DOHH2 (cell line): Measurements from ENCODE around the gene RAET1G.

ENCODE experiments used
- H3F3A ChIP-seq: fragments of 200-600 bp; sonication (generic), shearing (Covaris generic); 2 replicates; pipeline ENCODE4 v1.6.0; 2016; ENCODE audit warnings: antibody characterized with exemption, mild to moderate bottlenecking; ENCODE audit not compliant: control insufficient read depth, insufficient read depth
- H3K27ac ChIP-seq: fragments of 200-600 bp; sonication (generic); 2 replicates; pipeline ENCODE4 v1.5.1; 2014; ENCODE audit warnings: low read depth, mild to moderate bottlenecking, low read length, moderate library complexity
- H3K27me3 ChIP-seq: fragments of 200-600 bp; sonication (generic); 2 replicates; pipeline ENCODE4 v1.6.1; 2014; ENCODE audit warnings: mild to moderate bottlenecking, low read length, mixed read lengths; ENCODE audit not compliant: control insufficient read depth
- H3K36me3 ChIP-seq: fragments of 200-600 bp; sonication (generic); 2 replicates; pipeline ENCODE4 v1.6.1; 2014; ENCODE audit warnings: mild to moderate bottlenecking, low read length, moderate library complexity, mixed read lengths; ENCODE audit not compliant: control insufficient read depth
- H3K4me1 ChIP-seq: fragments of 200-600 bp; sonication (generic); 2 replicates; pipeline ENCODE4 v1.6.1; 2014; ENCODE audit warnings: mild to moderate bottlenecking, low read length, mixed read lengths; ENCODE audit not compliant: control insufficient read depth
- H3K4me2 ChIP-seq: fragments of 200-600 bp; sonication (generic); 2 replicates; pipeline ENCODE4 v1.6.0; 2014; ENCODE audit warnings: mild to moderate bottlenecking, low read length, moderate library complexity
- H3K4me3 ChIP-seq: fragments of 200-600 bp; sonication (generic); 2 replicates; pipeline ENCODE4 v1.5.1; 2014; ENCODE audit warnings: mild to moderate bottlenecking, low read length, mixed read lengths
- H3K79me2 ChIP-seq: fragments of 200-600 bp; sonication (generic); 2 replicates; pipeline ENCODE4 v1.6.1; 2014; ENCODE audit warnings: mild to moderate bottlenecking, low read length, mixed read lengths; ENCODE audit not compliant: control insufficient read depth
- H3K9me2 ChIP-seq: fragments of 200-600 bp; sonication (generic); replicated peaks from 2 replicates; pipeline ENCODE4 v1.6.1; 2014; ENCODE audit warnings: mild to moderate bottlenecking, low read length, mixed read lengths; ENCODE audit not compliant: control insufficient read depth
- H3K9me3 ChIP-seq: fragments of 200-600 bp; sonication (generic); 2 replicates; pipeline ENCODE4 v1.6.1; 2014; ENCODE audit warnings: antibody characterized with exemption, low read length, mixed read lengths; ENCODE audit not compliant: control insufficient read depth, insufficient read depth
- H4K20me1 ChIP-seq: fragments of 200-600 bp; sonication (generic); 2 replicates; pipeline ENCODE4 v1.6.0; 2014; ENCODE audit warnings: low read depth, mild to moderate bottlenecking, antibody characterized with exemption, low read length, moderate library complexity; ENCODE audit not compliant: control insufficient read depth, insufficient read depth
- EZH2phosphoT487 ChIP-seq: fragments of 200-600 bp; sonication (generic); IDR thresholded peaks from 2 replicates; pipeline ENCODE4 v1.6.1; 2017; ENCODE audit warnings: borderline replicate concordance, mild to moderate bottlenecking, antibody characterized with exemption, low read length, moderate library complexity, mixed read lengths
- TF ChIP-seq, protein P1 (sequence below): fragments of 200-600 bp; sonication (generic); IDR thresholded peaks from one replicate; pipeline ENCODE4 v1.5.1; 2014; ENCODE audit warnings: antibody characterized with exemption, mild to moderate bottlenecking, low read depth, low read length; ENCODE audit not compliant: poor library complexity, severe bottlenecking

Gene RAET1G

DNA sequence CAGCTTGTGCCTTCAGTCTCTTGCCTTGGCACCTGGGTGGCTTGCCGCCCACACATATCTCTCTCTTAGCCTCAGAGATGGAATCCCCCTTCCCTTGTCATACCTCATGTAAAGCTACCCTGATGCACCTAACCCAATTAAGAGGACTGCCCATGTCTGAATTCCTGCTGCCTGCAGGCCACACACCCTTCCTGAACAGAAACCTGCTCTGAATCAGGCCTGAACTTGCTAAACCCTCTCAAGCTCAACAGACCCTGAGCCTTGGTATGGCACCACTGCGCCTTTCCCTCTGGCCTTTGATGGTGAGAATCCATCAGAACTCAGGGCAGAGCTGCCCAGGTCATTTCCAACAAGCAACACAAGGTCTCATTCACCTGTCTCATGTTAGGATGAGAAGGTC lies 5.2 kb downstream of the RAET1G start:
- H3K27me3 ChIP-seq: peaks cover 37% of the 10 kb centered on the region

GRCh38 chr6:149915970-149916865 lies 6.7 kb downstream of the RAET1G start:
- no peak overlapping the region for H3K4me2 ChIP-seq
- H4K20me1 ChIP-seq: no peaks in the 10 kb centered on the region
- H3K9me2 ChIP-seq: no peaks in the 10 kb centered on the region
- no peak for TF ChIP-seq EZH2phosphoT487
- TF ChIP-seq, protein P1, sequence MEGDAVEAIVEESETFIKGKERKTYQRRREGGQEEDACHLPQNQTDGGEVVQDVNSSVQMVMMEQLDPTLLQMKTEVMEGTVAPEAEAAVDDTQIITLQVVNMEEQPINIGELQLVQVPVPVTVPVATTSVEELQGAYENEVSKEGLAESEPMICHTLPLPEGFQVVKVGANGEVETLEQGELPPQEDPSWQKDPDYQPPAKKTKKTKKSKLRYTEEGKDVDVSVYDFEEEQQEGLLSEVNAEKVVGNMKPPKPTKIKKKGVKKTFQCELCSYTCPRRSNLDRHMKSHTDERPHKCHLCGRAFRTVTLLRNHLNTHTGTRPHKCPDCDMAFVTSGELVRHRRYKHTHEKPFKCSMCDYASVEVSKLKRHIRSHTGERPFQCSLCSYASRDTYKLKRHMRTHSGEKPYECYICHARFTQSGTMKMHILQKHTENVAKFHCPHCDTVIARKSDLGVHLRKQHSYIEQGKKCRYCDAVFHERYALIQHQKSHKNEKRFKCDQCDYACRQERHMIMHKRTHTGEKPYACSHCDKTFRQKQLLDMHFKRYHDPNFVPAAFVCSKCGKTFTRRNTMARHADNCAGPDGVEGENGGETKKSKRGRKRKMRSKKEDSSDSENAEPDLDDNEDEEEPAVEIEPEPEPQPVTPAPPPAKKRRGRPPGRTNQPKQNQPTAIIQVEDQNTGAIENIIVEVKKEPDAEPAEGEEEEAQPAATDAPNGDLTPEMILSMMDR: no peak
- H3K9me3 ChIP-seq: no peaks in the 10 kb centered on the region
- H3K4me3 ChIP-seq: no peak overlapping the region
- H3K27ac ChIP-seq: no peak overlapping the region
- no peaks in the 10 kb centered on the region for H3K36me3 ChIP-seq
- H3F3A ChIP-seq: no peaks in the 10 kb centered on the region
- H3K27me3 ChIP-seq: peaks cover 28% of the 10 kb centered on the region
- H3K79me2 ChIP-seq: no peaks in the 10 kb centered on the region
- no peaks in the 10 kb centered on the region for H3K4me1 ChIP-seq

More for the DNA sequence above, 5.2 kb downstream of the RAET1G start:
- no peak overlapping the region for H3K27ac ChIP-seq
- H3K4me3 ChIP-seq: no peak overlapping the region
- no peak overlapping the region for H3K4me2 ChIP-seq
- H3K36me3 ChIP-seq: no peaks in the 10 kb centered on the region
- H3K9me3 ChIP-seq: no peaks in the 10 kb centered on the region
- H4K20me1 ChIP-seq: no peaks in the 10 kb centered on the region
- no peaks in the 10 kb centered on the region for H3F3A ChIP-seq
- H3K79me2 ChIP-seq: no peaks in the 10 kb centered on the region
- 0 out of 2 replicates have a peak, but pooled peaks cover 2% of the 10 kb centered on the region for H3K4me1 ChIP-seq
- no peaks in the 10 kb centered on the region for H3K9me2 ChIP-seq
- TF ChIP-seq, protein P1: no peak
- TF ChIP-seq EZH2phosphoT487: no peak

- Histone ChIP-seq H3K27me3 (peaks cover 14% of the 10 kb centered on the region), H3K36me3 (no peaks in the 10 kb centered on the region), H3K4me1 (no peaks in the 10 kb centered on the region), H3K9me3 (peaks cover 7% of the 10 kb centered on the region), H3K9me2 (no peaks in the 10 kb centered on the region), H3K79me2 (no peaks in the 10 kb centered on the region), H4K20me1 (no peaks in the 10 kb centered on the region), H3K27ac (no peak overlapping the region), H3K4me3 (no peak overlapping the region), H3K4me2 (no peak overlapping the region), H3F3A (no peaks in the 10 kb centered on the region)
- TF ChIP-seq EZH2phosphoT487: no peak
- TF ChIP-seq, protein P1: no peak
Observed at GRCh38 chr6:149913540-149914240, 9.2 kb downstream of the RAET1G start.
